Mammary epithelial cell (primary cell): Measurements from ENCODE around the gene STK32C.

Experiments used
- CTCF ChIP-seq, 2 donors: IDR thresholded peaks in 1 of 2; conservative IDR thresholded peaks in 1 of 2; 2 replicates each; pipeline ENCODE4 v1.5.1; 2011 to 2012; ENCODE audit warnings: inconsistent platforms in 2 of 2, low read length in 2 of 2, mild to moderate bottlenecking in 2 of 2, control low read depth in 1 of 2, low read depth in 1 of 2; ENCODE audit not compliant: insufficient read depth in 1 of 2; ENCODE audit errors: extremely low read depth in 1 of 2
- EZH2 ChIP-seq: IDR thresholded peaks from 2 replicates; pipeline ENCODE4 v1.6.1; 2012; ENCODE audit warnings: low read length, inconsistent platforms, borderline replicate concordance

GRCh38 chr10:132202070-132202970 lies 105.4 kb downstream of the STK32C start:
- TF ChIP-seq CTCF (conservative IDR thresholded peaks at IDR 0.05 in 1 of 2, IDR thresholded peaks at IDR 0.05 in 1 of 2; ENCODE audit: extremely low read depth in 1 of 2, insufficient read depth in 1 of 2, low read depth in 1 of 2, low read length in 2 of 2) (no peak), EZH2 (no peak)
